Inflammatory macrophage treated with lipopolysaccharide for 1 hour (primary cell): ENCODE measurements around the gene IL1RN.

Experiments used
- DNase-seq, 2 donors: peaks; one replicate each; pipeline ENCODE4 v3.0.0-alpha.2; 2020 to 2022

IL1RN gene

DNA sequence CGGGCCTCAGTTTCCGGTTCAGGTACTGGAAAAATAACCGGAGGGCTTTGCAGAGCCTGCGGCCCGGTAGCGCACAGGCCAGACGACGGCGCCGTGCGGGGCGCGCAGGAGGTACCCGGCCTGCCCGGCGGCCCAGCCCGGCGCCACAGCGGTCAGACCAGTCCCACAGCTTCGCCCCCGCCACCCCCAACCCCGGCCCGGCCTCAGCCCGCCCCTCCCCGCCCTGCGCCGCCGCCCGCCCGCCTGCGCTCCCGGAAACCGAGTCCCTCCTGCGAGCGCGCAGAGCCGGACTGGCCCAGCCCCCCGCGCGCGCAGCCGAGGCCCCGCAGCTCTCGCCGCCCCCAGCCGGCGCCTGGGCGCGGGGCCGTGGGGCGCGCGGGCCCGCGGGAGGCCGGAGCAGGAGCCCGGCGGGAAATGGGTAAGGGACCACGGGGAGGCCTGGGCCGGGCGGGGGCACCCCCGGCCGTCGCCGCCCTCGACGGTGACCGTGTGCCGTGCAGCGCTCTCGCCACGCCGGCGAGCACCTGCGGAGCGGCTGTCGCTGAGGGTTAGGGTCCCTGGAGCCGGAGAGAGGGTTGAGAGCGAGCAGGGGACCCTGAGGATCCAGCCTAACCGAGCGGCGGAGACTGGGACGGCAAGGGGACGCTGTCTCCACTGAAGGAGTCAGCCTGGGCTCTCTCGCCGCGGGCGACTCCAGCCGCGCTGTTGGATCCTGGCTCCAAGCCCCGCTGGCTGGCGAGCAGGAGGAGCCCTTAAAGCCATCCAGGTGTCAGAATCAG lies 29.9 kb downstream of the IL1RN start:
- no peak for DNase-seq

DNA sequence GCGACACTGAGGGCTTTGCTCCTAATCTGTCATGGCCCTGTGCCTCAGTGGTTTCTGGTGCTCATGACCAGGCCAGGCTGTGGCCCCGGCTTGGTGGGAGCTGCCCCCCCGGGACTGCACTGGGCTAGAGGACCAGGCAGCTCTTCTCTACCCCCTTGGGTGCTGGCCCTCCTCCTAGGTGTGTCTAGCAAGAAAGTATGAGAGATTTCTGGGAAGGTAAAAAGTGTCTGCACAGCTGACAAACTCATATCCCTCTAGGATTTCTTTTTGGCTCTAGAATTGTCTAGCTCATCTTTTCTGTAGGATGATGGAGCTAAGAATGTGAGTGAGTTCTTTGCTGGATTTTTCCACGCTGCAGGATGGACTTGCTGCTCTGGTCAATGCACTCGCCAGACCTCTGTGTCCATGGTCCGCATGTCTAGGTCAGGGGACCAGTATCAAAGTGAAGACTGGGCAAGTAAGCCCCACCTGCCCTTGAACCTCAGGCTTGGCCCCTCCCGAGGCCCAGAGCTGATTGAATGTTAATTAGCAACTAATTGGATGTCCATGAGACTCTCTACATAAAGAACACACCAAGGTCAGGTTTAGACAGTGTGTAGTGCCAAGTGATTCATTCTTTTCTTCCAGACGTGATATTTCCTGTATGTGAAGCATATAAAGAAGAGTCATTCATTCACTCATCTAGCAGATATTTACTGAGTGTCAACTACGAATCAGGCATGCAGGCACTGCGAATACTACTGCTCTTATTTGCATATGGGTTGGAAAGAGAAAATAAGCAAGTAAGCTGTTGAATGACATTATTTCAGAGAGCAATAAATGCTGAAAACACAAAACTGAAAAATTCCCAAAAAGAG lies 30.7 kb downstream of the IL1RN start:
- DNase-seq = no peak

GRCh38 chr2:113158884-113159553 lies 31.6 kb downstream of the IL1RN start:
- DNase-seq = no peak

- no peak for DNase-seq
Measured at GRCh38 chr2:113160248-113160647, 32.9 kb downstream of the IL1RN start.

- no peak for DNase-seq
Measured at GRCh38 chr2:113160962-113161361, 33.6 kb downstream of the IL1RN start.

GRCh38 chr2:113162173-113162572 lies 34.8 kb downstream of the IL1RN start:
- DNase-seq = no peak

DNA sequence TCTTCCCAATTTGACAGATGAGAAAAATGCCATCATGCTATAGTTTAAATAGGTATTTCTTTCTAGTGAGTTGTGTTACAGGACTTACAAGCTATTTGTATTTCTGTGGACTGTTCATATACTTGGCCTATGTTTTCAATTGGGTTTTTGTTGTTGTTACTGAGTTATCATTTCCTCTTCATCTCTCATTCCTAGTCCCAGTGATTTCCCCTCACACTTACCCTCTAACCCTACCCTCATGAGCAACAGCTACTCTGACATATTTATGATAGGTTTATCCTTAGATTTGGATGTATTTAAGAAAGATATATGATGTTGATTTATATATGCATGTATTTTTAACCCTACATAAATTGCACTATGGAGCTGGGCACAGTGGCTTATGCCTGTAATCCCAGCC lies 35.5 kb downstream of the IL1RN start:
- no peak for DNase-seq

DNA sequence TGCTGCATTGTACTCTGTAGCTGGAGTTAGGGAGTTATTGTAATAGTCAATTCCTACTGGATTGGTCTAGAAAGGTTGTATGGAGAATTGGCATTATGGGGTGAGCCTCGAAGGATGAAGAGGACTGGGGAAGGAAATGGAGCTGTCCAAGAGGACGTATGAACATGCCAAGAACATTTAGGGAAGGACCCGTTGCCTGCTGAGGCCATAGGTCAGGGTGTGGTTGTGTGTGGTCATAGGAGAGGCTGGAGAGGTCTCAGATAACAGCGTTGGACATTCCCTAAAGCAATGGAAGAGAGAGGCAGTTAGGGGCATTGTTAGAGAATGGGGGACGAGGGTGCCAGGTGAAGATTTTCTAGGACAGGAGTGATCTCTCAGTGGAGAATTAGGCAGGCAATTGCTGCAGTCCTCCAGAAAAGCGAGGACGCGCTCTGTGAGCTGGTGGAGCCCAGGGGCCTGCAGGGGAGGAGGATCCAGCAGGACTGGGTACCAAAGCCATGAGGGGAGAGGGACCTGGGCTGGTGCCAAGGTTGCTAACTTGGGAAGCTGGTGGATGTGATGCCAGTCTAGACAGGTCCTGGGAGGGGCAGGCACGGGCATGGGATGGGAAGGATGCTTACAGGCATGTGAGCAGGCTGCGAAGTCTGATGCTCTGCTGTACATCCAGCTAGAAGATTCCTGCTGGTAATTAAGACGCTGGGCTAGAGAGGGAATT lies 37.0 kb downstream of the IL1RN start:
- no peak for DNase-seq

DNA sequence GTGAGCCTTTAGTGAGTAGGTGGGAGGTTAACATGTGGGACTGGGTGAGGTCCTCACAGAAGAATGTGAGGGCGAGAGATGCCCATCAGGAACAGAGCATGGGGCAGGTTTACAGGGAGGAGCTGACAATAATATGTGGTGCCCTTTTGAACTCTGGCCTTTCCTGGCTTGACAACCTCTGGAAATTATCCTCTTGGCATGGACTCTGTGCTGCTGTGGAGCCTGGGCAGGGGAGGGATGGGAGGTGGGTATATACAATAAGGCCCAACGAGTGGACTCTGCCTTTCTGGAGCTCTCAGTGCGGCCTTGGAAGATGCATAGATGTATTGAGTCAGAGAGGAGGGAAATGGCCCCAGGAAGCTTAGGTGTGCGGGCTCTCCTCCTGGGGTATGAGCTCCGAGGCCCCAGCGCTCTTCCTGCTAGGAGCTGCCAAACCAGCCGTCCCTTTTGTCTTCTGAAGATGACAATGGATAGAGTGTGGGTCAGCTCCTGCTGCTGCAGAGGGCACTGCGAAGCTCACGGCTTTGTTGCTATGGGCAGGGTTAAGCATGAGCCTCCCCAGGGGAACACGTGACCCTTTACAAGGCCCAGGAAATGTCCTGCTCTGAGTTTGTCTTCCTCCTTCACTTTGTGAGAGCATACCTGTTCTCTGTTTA lies 37.7 kb downstream of the IL1RN start:
- no peak for DNase-seq

DNA sequence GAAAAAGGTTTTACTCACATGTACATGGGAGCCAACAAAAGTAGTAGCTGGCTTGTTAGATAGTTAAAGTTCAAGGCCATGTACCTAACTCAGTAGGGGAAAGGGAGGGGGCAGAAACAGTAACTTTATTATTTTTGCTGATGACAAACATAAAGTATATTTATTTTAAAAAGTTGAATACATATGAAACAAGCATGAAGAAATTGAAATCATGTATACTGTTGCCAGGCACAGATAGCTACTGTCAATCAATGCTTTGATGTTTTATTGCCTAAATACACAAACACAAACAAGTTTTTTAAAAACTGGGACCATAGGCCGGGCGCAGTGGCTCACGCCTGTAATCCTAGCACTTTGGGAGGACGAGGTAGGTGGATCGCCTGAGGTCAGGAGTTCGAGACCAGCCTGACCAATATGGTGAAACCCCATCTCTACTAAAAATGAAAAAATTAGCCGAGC lies 38.8 kb downstream of the IL1RN start:
- DNase-seq = no peak

- peak; percentile 75 to 88 for DNase-seq
Measured at GRCh38 chr2:113167115-113167932, 39.9 kb downstream of the IL1RN start.

DNA sequence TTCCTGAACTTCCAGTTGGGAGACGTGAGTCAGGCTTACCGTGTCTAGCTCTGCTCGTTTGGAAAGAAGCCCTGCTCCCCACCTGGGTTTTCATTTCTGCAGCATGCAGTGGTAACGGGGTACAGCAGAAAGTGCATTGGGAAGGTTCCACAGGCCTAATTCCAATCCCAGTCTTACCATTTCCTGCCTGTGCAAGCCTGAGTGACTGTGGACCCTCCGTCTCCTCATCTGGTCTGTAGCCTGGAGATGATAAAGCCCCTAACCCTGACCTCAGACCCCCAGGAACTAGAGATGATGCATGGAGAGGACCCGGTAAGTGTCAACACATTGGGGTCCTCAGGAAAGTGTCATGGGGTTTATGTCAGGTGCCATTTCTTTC lies 40.6 kb downstream of the IL1RN start:
- no peak for DNase-seq

DNA sequence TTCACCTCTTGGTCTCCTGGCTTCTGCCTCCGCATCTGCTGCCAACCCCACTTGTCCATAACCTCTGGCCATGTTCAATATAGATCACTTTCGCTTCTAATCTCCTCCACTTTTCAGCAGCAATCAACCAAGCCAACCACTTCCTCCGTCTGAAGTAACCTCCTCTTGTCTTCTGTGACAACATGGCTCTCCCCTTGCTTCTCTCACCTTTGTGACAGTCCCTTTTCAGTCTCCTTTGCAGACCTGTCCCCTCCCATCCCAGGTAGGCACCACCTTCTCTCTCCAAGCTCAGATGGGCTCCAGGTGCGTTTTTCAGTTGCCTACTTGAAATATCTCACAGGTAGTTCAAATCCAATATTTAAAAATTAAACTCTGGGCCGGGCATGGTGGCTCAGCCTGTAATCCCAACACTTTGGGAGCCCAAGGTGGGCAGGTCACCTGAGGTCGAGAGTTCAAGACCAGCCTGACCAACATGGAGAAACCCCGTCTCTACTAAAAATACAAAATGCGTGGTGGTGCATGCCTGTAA lies 41.7 kb downstream of the IL1RN start:
- DNase-seq = peak; percentile 28 to 41

GRCh38 chr2:113169586-113169985 lies 42.2 kb downstream of the IL1RN start:
- DNase-seq = peak; percentile 81 to 91

DNA sequence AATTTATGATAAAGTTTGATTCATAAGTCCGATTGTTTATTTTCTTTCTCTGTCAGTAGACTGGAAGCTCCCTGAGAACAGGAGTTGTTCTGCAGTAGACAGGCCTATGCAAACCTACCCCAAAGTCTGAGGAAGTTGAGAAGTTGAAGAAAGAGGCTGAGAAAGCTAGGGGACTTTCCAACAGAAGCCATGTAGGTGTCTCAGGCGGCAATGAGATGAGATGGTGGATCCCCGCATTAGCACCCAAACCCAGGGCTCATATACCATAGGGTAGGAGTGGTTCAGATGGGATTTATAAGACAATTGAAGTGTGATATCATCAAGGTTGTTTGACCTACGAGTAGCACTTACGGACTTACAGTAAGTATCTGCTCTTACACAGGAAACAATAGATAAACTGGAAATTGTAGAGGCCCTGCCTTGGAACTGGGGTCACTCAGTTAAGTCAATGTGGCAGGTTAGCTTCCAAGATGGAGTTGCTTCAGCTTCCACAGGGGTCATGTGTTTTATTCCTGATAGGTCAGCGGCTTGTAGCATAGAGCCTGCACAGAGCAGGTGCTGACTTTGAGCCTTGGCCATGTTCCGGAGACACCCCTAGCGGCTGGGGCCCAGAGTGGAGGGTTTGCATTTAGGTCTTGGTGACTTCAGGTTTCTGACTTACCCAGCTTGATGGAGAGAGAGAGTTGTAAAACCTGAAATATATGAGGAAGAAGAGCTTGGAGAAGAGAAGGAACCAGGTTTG lies 44.1 kb downstream of the IL1RN start:
- DNase-seq = peak; percentile 38 to 85

GRCh38 chr2:113172721-113173541 lies 45.5 kb downstream of the IL1RN start:
- DNase-seq = no peak

DNA sequence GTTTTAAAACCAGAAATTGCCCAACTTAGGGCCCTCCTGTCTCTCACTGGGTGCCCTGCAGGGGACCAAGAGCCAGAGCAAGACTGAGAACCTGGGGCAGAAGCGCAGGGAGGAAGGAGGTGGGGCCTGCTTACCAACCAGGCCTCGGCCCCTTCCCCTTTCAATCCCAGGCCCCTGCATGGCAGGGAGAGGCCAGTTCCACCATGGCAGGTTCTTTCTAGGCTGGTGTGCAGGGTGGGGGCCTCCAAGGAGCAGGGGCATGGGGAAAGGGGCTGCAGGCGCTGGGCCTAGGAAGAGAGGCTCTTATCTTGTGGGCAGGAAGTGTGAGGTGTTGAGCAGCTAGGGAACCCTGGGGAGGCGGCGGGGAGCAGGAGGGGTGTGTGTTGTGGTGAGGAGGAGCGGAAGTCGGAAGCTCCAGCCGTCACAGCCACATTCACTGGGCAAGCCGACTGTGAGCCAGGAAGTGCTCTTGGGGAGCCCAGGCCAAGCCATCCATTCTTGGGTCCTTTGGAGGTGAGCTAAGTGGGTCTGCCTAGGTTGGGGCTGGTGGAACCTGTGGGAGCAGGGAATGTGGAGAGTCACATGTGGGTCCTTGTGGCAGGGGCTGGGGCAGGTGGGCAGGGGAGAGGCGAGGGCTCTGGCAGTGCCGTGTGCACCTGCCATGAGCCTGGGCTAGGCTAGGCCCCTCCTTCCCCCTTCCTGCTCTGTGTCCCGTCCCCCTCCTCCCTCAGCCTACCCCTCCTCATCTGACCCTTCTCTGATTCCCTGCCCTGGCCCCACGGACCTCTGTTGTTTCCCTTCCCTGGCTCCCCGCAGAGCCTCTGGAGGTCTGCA lies 46.4 kb downstream of the IL1RN start, which contains the start of gene PSD4:
Gene PSD4 (plus strand): TSS at position 430 of the 834 bp plus-strand sequence. CDS start 8,486 bp downstream, outside the sequence.
- DNase-seq = peak; percentile 73 to 78

DNA sequence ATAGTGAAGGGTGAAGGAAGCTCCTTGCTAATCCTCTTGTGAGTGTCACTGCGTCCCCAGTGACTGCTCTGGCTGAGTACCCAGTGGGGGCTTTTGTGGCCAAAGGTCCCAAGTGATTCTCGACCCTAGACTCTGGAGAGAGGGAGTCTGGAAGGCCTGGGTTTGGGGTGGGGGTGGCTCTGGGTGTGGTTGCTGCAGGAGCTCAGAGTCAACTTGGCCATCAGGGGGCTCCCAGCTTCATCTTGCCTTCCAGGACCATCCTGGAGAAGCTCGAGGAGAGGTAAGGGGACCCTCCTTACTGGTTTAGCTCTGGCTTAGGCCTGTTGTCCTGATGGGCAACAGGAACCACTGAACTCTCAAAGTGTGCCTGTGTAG lies 47.0 kb downstream of the IL1RN start:
- no peak for DNase-seq
